GM12801 (cell line): ENCODE results near the gene PDRG1.

Source experiments
- TF ChIP-seq, protein P1 (sequence below): IDR thresholded peaks from one replicate; pipeline ENCODE4 v1.5.1; 2011; ENCODE audit warnings: control low read depth; ENCODE audit not compliant: insufficient read length; ENCODE audit errors: extremely low read depth

Gene PDRG1

DNA sequence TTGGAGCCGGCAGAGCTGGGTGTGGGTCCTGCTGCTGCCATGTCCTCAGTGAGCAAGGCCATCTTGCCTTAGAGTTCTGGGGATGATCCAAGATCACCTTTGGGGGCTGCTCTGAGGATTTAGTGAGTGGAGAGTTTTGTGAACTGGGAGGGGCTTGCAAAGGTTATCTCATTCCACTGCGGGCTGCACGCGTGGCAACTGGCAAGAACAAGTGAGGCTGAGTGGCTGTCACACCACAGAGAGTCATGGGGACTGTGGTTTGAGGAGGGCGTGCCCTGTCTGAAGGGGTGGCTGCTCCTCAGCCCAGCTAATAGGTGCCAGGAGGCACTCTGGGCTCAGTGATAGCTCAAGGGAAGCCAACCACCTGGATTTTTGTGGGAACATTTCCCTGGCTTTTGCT, 43.8 kb downstream of the PDRG1 start:
- TF ChIP-seq, protein P1, sequence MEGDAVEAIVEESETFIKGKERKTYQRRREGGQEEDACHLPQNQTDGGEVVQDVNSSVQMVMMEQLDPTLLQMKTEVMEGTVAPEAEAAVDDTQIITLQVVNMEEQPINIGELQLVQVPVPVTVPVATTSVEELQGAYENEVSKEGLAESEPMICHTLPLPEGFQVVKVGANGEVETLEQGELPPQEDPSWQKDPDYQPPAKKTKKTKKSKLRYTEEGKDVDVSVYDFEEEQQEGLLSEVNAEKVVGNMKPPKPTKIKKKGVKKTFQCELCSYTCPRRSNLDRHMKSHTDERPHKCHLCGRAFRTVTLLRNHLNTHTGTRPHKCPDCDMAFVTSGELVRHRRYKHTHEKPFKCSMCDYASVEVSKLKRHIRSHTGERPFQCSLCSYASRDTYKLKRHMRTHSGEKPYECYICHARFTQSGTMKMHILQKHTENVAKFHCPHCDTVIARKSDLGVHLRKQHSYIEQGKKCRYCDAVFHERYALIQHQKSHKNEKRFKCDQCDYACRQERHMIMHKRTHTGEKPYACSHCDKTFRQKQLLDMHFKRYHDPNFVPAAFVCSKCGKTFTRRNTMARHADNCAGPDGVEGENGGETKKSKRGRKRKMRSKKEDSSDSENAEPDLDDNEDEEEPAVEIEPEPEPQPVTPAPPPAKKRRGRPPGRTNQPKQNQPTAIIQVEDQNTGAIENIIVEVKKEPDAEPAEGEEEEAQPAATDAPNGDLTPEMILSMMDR, result no peak

DNA sequence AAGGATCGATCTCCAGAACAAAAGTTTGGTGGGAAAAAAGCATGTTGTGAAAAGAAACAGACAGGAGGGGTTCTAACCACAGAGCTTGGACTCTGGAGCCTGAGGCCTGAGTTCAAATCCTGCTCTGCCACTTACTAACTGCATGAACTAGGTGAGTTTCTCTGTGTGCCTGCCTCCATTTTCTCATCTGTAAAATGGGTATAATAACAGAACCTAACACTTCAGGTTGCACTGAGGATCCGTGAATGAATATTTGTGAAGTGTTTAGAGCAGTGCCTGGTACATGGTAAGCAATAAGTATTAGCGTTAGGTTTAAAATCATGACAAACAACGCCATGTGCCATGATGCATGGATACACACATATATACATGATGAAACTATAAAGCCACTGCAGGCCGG, 44.8 kb downstream of the PDRG1 start:
- TF ChIP-seq, protein P1, result no peak

DNA sequence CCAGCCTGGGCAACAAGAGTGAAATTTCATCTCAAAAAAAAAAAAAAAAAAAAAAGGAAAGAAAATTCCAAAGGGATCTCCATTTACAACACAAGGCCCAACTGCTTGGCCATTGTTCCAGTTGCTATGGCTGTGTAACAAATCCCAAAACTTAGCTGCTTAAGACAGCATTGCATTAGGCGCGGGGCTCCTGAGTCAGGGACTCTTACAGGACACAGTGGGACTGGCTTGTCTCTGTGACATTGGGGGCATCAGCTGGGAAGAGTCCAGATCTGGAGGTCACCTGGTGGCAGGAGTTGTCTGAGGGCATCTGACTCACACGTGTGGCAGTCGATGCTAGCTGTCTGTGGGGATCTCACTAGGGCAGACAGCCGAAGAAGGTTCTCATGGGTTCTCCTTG, 45.8 kb downstream of the PDRG1 start:
- TF ChIP-seq, protein P1, result no peak

DNA sequence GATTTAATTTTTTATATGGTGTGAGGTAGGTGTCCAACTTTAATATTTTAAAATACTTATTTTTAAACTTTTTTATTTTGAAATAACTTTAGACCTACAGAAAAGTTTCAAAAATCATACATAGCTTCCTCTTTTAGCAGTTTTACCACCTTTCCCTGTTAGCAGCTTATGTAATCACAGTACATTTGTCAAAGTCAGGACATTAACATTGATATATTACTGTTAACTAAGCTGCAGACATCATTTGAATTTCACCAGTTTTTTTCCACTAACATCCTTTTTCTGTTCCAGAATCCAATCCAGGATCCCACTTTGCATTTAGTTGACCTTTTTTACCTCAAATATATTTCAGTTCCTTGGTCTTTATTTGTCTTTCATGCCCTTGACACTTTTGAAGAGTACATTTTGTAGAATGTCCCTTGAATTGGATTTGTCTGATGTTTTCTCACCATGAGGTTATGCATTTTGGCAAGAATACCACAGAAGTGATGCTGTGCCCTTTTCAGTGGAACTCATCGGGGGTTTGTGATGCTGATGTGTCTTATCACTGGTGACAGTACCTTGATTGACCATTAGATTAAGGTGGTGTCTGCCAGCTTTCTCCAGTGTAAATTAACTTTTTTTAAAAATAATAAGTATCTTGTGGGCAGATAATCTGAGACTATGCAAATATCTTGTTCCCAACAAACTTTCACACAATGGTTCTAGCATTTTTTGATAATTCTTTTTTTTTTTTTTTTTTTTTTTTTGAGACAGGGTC, 48.0 kb downstream of the PDRG1 start:
- TF ChIP-seq, protein P1, result no peak

DNA sequence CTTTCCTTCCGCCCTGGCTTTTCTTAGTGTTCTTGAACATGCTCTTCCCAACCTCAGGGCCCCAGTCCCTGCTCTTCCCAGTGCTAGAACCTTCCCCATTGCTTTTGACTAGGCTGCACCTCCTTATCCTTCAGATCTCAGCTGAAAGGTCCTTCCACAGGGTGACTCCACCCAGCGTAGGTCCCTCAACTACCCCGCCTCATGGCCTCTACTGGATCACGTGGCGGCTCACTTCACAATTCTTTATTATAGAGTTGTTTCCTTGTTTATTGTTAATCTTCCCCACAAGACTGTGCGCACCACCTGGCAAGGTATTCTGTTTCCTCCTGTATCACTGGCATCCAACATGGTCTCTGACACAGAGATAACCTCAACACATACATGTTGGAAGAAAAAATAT, 50.2 kb downstream of the PDRG1 start:
- TF ChIP-seq, protein P1, result no peak

DNA sequence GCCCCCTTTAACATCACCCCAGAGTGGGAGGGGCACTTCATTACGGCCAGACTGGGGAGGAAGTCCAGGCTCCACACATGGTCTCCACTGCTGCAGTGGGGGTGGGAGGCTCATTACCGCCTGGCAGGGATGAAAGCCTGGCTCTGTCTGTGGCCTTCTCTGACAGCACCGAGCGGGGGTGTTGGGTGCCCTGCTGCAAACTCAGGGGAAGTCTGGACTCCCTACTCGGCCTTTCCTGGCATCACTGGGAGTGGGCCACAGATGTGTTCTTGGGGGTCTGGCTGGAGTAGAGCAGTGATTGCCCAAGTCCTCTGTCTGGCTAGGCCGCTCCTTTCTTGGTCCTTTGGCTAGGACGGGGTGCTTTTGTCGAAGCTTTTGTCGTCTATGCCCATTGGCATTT, 54.3 kb downstream of the PDRG1 start:
- TF ChIP-seq, protein P1, result no peak

DNA sequence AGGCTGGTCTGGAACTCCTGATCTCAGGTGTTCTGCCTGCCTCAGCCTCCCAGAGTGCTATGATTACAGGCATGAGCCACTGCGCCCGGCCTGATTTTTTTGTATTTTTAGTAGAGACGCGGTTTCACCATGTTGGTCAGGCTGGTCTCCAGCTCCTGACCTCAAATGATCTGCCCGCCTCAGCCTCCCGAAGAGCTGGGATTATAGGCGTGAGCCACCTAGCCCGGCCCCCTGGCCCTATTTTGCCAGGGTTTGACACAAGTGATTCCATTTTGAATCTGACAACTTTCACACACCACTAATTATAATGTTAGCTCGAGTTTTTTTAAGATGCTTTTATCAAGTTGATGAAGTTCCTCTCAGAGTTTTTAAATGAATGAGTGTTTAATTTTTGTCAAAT, 55.8 kb downstream of the PDRG1 start:
- TF ChIP-seq, protein P1, result no peak
